HG02759 (cell line): Measurements from ENCODE around the gene ZFPM1.

ENCODE experiments used
- ATAC-seq: cut with Tn5 transposase; IDR thresholded peaks from one replicate; pipeline ENCODE4 v1.9.1; 2021; ENCODE audit warnings: mild to moderate bottlenecking, moderate library complexity; ENCODE audit not compliant: unreplicated experiment

The ZFPM1 gene

GRCh38 chr16:88585927-88586581 lies 133.0 kb downstream of the ZFPM1 start:
- ATAC-seq = no peak
